ENCODE measurements around the gene BEND3. TPM values are rescaled to one million over a fixed set of nuclear protein-coding genes. Genes with fewer than 3 reads are reported as not detected.
"Not testable (repeated sequence)": the region's sequence is repeated elsewhere in the genome, so short reads cannot be mapped to it uniquely, and the experiment has no call there.

The BEND3 gene
- total RNA-seq, 4 donors from 2014 or later, result 2.1 to 2.4 (median 2.1) TPM

GRCh38 chr6:107121266-107121665 lies 6.0 kb upstream of the BEND3 start:
- Histone ChIP-seq H3K27ac (no peak overlapping the region), H3K27me3 (peaks cover 3% of the 10 kb centered on the region), H3K9me3 (no peaks in the 10 kb centered on the region), H3K36me3 (no peaks in the 10 kb centered on the region), H3K4me3 (no peak overlapping the region), H3K4me1 (peaks cover 6% of the 10 kb centered on the region)
- TF ChIP-seq CTCF (IDR thresholded peaks at IDR 0.05), result no peak
- TF ChIP-seq POLR2AphosphoS5 (IDR thresholded peaks at IDR 0.05), result no peak
- DNase-seq (ENCODE audit: low spot score in 2 of 2), result no peak
- WGBS, result 95% methylated on average over 6 of the region's 6 CpGs

GRCh38 chr6:107120404-107120803 lies 5.1 kb upstream of the BEND3 start:
- no peak overlapping the region for H3K4me3 ChIP-seq
- TF ChIP-seq EP300 (IDR thresholded peaks at IDR 0.05) (no peak), POLR2AphosphoS5 (IDR thresholded peaks at IDR 0.05) (no peak)
- WGBS, result 96% methylated on average over 4 of the region's 4 CpGs

GRCh38 chr6:107118976-107119375 lies 3.7 kb upstream of the BEND3 start:
- no peak for DNase-seq (ENCODE audit: low spot score in 2 of 2)
- TF ChIP-seq EP300 (IDR thresholded peaks at IDR 0.05) (no peak), POLR2AphosphoS5 (IDR thresholded peaks at IDR 0.05) (no peak), POLR2A (IDR thresholded peaks at IDR 0.05) (no peak), CTCF (IDR thresholded peaks at IDR 0.05) (no peak)
- 77% methylated on average over 2 of the region's 2 CpGs for WGBS
- Histone ChIP-seq H3K36me3 (no peaks in the 10 kb centered on the region), H3K27me3 (peaks cover 3% of the 10 kb centered on the region), H3K27ac (no peak overlapping the region), H3K4me3 (no peak overlapping the region), H3K4me1 (peaks cover 16% of the 10 kb centered on the region), H3K9me3 (no peaks in the 10 kb centered on the region)

More at GRCh38 chr6:107120404-107120803, 5.1 kb upstream of the BEND3 start:
- peaks cover 14% of the 10 kb centered on the region for H3K4me1 ChIP-seq
- H3K27me3 ChIP-seq, result peaks cover 3% of the 10 kb centered on the region
- no peak for DNase-seq (ENCODE audit: low spot score in 2 of 2)
- H3K9me3 ChIP-seq, result no peaks in the 10 kb centered on the region
- H3K36me3 ChIP-seq, result no peaks in the 10 kb centered on the region
- H3K27ac ChIP-seq, result no peak overlapping the region

GRCh38 chr6:107118540-107118939 lies 3.2 kb upstream of the BEND3 start:
- H3K4me1 ChIP-seq, result peaks cover 20% of the 10 kb centered on the region
- WGBS, result 89% methylated on average over 9 of the region's 9 CpGs
- DNase-seq (ENCODE audit: low spot score in 2 of 2); H3K27me3 ChIP-seq; H3K9me3 ChIP-seq; H3K4me3 ChIP-seq; H3K36me3 ChIP-seq; H3K27ac ChIP-seq: not testable (repeated sequence)

- Histone ChIP-seq H3K9me3 (no peaks in the 10 kb centered on the region), H3K4me3 (peak overlapping the region; percentile 85), H3K27ac (no peak overlapping the region), H3K27me3 (peaks cover 3% of the 10 kb centered on the region), H3K36me3 (no peaks in the 10 kb centered on the region), H3K4me1 (peaks cover 23% of the 10 kb centered on the region)
- DNase-seq (ENCODE audit: low spot score in 2 of 2), result no peak
- no peak for TF ChIP-seq CTCF (IDR thresholded peaks at IDR 0.05)
- TF ChIP-seq POLR2AphosphoS5 (IDR thresholded peaks at IDR 0.05), result no peak
- TF ChIP-seq EP300 (IDR thresholded peaks at IDR 0.05), result no peak
- TF ChIP-seq POLR2A (IDR thresholded peaks at IDR 0.05), result no peak
- WGBS, result 30% methylated on average over 7 of the region's 7 CpGs
Measured at GRCh38 chr6:107116931-107117330, 1.6 kb upstream of the BEND3 start.

- no peak for TF ChIP-seq CTCF (IDR thresholded peaks at IDR 0.05)
- TF ChIP-seq EP300 (IDR thresholded peaks at IDR 0.05), result no peak
- TF ChIP-seq POLR2A (IDR thresholded peaks at IDR 0.05), result no peak
- no peak for TF ChIP-seq POLR2AphosphoS5 (IDR thresholded peaks at IDR 0.05)
- 4% methylated on average over 15 of the region's 15 CpGs for WGBS
- Histone ChIP-seq H3K9me3 (no peaks in the 10 kb centered on the region), H3K27me3 (peaks cover 3% of the 10 kb centered on the region), H3K36me3 (no peaks in the 10 kb centered on the region), H3K27ac (no peak overlapping the region), H3K4me3 (peak overlapping the region; percentile 85), H3K4me1 (peaks cover 23% of the 10 kb centered on the region)
- peak in 1 of 2 donors; percentile 78 for DNase-seq (ENCODE audit: low spot score in 2 of 2)
Measured at GRCh38 chr6:107116328-107116892, 1.1 kb upstream of the BEND3 start.

Data from suprapubic skin (tissue), 4 donors.